HG02798 (cell line): ENCODE data around the gene CTNNA2.

ENCODE experiments used
- ATAC-seq: cut with Tn5 transposase; IDR thresholded peaks from one replicate; pipeline ENCODE4 v1.9.1; 2021; ENCODE audit warnings: mild to moderate bottlenecking; ENCODE audit not compliant: unreplicated experiment, poor library complexity

CTNNA2 gene

DNA sequence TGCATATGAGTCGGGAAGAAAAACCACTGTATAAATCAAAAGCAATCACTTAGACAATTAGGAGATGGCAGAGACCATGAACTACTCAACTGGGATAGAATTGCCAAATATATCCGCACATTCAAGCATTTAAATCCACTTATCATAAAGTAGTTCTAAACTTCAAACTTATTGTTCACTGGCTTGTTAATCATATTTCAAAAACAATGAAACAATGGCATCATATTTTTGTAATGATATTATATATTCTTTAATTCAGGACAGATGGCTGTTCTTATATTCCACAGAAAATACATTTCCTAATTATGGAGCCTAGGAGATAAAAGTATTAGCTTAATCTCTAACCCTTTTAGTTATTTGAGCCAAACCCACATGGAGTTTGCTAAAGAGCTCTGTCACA is 263.6 kb downstream of the CTNNA2 start:
- ATAC-seq = no peak

DNA sequence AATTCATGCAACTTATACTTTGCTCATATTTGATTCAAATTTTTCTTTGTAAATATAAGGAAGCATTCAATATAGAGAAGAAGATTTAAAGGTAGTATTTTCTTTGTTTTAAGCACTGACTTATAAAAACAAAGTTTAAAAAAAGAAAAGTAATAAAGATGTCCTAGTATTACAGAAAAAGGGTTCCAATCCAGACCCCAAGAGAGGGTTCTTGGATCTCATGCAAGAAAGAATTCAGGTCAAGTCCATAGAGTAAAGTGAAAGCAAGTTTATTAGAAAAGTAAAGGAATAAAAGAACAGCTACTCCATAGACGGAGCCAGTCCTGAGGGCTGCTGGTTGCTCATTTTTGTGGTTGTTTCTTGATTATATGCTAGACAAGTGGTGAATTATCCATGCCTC is 267.9 kb downstream of the CTNNA2 start:
- ATAC-seq = no peak

DNA sequence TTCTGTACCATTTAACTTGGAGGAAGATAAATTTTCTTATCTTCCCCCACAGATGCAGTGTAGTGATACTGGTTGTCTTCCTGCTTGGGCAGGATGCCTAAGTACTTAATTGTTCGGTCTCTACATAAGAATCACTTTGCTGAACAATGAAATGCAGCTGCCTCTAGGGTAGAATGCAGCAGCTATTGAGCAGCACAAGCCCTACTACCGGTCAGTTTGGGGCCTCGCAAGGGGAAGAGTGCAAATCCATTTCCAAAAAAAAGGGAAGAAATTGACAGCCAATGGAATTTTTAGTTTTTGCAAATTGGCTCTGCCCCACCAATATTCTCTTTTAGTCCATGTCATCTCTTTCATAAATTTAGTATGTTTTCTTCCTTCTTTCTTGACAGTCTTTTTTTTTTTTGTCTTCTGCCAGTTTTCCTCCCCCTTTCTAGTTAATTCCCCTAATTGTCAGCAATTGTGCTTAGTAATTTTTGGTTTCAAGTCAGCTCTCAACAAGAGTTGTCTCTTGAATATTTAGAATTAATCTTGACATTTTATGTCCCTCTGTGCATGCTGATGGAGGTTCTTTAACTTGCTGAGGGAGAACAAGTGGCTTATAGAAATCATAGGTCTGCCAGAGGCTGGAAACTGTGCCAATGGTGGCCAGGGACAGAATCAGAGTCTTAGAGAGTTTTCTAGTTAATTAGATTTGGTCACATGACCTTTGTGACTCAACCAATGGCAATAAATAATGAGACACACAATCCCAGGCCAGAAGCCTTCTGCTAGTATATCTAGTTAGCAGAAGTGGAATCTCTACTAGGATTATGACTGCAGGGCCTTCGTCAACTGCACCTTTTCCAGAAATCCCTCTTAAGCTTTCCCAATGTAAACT is 270.0 kb downstream of the CTNNA2 start:
- no peak for ATAC-seq

DNA sequence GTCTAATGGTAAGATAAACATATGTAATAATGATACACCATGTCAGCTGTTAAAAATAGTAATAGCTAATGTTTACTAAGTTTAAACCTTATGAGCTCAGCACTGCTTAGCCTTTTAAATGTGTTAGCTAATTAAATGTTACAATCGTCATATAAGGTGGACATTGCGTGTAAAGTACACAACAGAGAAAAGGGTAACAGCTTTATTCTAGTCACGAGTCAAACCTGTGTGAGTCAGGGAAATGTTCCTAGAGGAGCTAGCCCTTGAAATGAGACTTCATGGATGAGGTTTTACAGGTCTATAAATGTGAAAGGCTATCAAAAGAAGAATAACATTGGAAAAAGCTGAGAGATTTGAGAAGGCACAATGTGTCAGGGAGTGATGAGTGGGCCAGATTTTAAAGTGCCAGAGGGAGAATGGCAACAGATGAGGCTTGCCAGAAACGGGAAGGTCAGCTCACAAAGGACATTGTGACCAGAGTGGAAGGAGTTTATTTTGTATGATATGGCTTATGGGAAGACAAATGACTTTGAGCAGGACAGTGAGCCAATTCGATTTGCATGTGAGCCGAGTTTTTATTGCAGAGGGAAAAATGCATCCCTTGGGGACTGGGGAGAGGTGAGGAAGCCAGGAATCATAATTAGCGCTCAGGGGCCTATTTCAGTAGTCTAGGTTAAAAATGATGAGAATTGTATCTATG is 276.3 kb downstream of the CTNNA2 start:
- no peak for ATAC-seq

DNA sequence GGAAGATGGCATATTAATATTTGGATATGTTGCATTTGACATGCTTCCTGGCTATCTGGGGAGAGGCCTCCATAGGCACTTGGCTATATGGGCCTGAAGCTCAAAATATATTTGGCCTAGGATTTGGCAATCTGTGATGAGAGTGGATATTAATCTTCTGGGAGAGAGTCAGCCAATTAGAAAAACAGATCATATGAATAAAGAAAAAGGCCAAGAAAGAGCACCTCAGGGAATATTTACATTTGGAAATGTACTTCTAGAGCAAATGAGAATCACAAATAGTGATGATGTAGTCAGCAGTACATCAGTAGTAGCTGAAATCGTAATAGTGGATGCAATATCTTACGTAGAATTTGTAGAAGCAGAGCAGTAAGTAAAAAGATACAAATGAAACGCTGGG is 277.0 kb downstream of the CTNNA2 start:
- ATAC-seq = no peak

DNA sequence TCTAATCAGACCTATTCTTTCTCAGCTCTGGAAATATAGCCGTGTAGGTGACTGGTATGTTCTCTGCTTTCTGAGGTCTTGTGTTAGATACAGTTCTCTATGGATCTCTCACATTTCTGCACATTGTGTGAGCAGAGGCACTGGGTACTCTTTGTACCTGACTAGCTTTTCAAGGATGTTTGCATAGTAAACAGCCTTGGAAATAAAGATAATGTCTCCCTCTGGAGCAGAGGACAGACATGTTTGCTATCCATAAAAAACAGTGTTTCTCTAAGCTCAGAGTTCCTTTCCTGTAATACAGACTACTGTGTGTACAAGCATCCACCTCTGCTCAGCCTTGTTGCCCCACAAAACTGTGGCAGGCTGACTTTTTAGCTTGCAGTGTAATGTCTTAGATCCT is 279.2 kb downstream of the CTNNA2 start:
- no peak for ATAC-seq

DNA sequence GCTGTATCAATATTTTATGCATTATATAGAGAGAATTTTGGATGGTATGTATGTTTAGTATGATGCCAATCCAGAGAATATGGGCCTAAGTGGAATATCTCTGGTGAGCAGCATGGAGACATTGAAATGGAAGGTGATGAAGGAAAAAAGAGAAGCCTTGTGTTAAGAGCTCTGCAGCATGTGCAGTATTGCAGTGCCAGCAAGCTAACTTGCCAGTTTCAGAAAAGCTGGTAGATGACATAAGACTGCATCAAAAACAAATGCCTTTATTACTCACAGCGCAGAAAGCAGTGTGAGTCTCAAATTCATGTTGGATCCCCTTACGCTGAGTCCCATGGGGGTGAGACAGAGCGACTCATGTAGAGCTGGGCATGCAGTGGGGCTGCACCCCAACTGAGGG is 280.2 kb downstream of the CTNNA2 start:
- no peak for ATAC-seq

DNA sequence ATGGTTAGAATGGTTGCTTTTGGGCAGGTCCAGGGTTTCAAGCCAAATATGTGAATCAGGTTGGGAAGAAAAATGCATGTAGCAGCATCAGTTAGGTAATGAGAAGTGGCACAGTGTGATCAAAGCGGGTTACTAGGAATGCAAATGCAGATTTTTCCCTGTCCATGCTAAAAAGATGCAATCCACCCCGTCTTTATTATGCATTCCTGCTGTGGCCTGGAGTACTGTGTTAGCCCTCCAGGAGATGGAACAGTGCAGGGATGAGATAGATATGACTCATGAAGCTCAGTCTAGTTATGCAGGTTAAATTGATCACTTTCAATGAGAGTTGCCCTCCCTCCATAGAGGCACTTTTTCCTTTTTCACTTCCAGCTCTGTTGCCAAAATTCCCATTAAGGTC is 283.8 kb downstream of the CTNNA2 start:
- ATAC-seq = no peak

DNA sequence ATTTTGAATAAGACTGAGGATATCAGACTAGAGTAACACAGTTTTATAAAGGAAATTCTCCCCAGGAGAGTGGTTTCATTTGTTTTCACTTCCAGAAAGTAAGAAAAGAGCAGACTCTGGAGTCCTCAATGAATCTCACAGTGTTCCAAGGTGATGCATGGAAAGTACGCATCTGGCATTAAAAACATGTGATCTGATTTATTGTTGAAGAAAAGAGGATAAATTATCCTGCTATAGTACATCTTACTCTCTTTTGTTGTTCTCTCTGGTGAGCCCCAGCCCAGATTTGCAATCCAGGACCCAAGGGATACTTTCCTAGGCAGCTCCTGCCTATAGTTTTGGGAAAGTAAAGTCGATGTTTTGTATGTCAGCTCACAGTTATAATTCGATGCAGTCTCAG is 285.9 kb downstream of the CTNNA2 start:
- no peak for ATAC-seq

DNA sequence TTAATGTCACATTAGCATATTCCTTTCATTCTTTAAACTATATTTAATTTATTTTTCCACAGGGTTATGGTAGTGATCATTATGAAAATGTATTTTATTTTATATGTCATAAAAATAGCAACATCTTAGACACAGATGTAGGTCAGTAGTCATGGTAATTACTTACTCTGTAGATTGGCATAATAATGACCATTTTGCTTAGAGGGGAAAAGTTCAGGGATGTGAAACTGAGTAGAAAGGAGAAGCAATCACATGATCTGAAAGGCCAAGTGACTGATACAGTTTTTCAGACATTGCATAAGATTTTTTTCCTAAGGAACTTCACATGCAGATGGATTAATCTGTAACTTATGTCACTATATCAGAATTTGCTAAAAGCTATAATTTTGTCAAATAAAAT is 286.9 kb downstream of the CTNNA2 start:
- no peak for ATAC-seq

DNA sequence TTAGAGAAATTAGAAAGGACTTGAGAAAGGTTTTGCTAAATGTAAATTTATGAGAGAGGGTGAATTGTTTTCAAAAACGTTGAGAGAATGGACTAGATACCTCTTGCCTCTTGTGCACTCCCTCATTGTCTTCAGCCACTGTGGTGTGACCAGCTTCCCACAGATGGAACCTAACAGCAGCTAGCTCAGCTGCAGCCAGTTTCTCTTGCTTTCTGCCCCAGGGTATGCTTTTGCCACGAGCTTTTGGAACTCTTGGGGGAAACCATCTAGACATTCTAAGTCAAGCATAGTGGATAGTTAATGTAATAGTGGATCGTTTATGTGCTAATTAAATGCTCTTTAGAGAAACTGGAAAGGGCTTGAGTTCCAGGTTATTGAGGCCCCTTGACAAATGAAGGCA is 288.2 kb downstream of the CTNNA2 start:
- no peak for ATAC-seq

DNA sequence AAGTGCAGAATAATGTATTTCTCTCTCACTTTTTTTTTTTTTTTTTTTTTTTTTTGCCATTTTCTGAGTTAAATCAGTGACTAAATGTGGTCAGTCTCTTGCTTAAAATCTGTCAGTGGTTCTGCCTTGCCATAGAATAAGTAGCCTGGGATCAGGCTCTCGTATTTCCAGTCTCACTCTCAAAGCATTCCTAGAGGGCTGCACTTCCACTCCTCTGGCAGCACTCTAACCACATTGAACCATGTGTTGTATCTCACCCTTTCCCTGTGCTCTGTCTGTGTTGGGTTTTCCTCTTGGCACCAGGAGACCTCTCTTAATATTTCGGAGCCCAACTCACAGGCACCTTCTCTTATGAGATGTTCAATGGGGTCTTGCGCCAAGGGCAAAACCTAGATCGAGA is 304.4 kb downstream of the CTNNA2 start:
- no peak for ATAC-seq

DNA sequence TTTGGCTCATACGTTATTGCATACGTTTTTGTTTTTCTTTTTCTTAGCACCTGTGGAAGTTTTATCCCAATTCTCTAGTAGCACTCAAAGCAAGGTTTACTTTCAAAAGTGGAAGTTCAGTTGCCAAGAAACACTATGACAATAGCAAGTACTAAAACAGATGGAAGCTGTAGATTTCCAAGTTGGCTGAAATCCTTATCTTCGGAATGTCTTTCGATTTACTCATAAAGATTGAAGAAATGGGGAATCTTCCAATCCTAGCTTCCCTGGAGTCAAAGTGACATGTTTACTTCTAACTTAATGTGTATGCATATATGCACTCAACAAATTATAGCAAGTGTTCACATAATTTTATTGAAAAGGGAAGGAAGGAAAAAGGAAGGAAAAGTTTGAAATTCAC is 307.4 kb downstream of the CTNNA2 start:
- no peak for ATAC-seq

DNA sequence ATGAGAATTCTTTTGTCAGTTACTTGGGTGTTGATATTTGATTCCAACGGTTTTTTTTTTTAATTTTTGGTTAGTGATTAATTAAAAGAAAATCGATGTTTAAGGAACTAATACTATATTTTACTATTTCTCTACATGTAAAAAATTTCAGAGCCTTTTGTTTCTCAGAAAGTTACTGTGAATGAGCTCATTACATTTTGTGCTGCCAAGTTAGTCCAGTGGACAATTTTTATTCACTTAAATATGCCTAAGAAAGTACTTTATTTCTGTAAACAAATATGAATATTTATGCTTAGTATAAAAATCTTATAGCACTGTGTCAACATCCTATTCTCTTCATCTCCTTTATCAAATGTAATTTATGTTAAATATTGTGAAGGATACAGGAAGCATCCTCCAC is 309.3 kb downstream of the CTNNA2 start:
- ATAC-seq = no peak

DNA sequence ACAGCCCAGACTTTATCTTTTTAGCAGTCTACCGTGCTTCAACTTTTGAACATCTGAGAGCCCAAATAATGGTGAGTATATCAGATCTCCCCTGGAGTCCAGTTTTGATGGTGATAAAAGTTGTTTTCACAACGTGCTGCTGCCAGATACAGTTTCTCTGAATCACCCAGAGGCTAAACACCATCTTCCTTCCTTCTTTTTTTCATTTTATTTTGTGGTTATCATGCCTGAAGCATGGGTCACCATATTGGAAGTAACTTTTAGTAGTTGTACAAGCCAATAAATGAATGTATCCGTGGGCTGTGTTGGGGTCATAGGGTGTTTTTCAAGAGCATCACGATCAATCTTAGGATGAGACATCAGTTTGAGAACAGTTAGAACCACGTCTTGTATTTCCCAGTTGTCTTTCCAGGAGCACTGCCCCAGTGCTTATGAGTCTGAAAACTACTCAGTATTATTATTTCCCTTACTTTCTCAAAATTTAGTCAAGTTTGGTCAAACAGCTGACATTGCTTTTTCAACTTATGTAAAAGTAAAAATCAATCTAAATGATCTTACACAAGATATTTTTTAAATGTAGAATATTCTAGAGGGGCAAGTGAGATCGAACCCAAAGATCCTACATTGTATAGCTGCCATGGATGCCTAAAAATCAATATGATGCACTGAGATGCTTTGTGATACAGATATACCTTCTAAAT is 311.4 kb downstream of the CTNNA2 start:
- ATAC-seq = no peak

DNA sequence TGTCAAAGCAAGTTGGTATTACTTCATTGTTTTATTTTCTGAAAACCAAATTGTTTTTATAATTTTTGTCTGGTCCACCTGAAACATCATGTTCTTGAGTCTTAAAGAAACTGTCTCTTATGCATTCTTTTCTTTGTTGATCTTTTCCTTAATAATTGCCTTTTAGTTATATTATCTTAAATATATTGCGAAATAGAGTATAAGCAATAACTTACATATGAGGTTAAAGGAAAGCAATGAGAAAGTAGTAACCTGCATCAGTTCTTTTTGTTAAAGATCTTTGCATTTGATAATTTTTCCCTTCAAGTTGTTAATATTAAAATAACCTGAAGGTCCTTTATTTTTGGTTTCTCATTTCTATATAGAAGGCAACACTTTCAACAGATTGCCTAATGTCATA is 315.0 kb downstream of the CTNNA2 start:
- ATAC-seq = no peak

DNA sequence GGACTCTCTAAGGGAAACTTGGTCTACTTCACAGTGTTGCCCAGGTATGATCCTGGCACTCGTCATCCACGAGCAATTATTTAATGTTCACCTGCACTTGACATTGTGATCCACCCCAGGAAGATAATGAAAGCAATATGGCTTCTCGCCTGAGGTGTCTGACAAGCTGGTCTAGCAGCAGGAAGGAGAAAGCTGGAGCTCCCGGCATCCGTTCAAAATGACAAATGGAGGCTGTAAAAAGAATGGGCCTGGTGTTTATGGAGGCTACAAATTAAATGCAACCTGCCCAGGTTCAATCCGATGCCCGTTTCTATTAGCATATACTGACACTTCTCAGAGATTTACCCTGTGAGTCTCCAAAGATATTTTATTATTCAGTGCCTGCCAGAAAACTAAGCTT is 317.6 kb downstream of the CTNNA2 start:
- no peak for ATAC-seq

DNA sequence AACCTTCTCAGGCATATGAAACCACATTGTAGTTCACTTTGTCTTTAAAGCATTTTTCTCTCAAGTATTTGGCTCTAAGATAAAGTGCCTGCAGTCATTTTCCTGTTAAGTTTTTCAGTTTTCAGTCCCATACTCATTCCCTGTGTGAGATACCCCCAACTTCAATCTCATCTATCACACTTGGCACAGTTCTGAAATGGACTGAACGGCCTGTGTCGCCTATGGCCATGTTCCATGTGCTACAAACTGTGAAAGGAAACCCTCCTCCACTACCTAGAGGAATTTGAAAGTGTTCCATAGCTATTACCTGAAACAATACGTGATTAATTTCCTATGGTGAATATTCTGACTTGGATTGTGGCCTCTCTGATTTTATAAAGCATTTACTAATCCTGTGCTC is 319.1 kb downstream of the CTNNA2 start:
- ATAC-seq = no peak

DNA sequence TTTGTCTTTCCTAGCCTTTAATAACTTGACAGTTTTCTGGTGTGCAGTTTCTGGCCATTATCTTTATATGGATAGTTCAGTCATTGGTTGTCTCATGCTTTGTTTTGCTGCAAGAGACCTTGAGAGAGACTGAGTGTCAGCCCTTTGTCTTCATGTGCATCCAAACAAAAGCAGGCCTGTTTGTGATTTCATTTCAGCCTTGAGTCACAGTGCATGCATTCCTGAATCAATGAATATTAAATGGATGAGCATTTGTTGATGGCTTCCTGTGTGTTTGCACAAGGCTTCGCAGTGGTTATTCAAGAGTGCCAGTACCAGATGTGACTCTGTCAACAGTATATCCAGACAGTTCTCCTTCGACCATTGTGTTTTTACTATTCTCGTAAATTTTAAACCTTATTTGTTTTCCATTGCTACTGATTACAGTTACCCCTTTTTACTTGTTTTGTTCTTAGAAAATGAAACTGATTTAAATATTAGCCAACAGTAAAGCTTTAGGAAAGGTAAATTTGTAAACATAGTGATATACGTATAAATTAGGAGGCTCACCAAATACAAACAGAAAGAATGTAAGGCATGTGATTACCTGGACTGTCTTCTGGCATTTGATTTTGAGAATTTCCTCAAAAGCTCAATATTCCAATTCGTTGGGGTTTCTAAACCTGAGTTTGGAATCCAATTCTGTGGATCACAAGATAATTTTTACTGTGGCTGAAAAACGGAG is 319.8 kb downstream of the CTNNA2 start:
- ATAC-seq = no peak

DNA sequence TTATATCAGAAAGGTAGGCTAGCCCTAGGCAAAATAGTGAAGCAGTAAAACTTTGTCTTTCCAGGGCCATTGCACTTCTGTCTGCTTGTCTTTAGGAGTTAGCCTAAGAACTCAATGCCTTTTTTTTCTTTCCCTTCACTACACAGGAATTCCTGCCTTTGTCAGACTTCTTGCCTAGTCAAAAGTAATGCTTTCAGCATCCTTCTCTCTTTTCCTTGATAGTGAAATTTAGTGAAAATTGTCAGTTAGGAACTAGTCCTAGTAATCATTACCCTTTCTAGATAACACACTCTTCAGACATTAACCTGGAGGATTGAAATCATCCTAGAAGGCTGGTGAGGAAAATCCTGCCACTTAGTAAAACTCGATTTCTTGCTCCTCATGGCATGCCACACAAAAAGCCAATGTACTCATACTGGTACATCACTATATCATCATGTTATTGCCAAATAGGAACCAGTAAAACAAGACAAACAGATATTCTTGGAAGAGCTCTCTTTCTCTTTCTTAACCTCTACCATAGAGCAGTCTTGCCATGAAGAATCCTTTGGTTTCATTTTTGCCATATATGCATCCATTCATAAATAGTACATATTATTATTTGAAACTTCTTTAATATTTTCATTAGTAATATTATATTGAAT is 320.5 kb downstream of the CTNNA2 start:
- ATAC-seq = no peak
